GM12864 (cell line): ENCODE data around the gene STK32B.

Experiments
- DNase-seq: peaks from one replicate; pipeline ENCODE4 v3.0.0-alpha.2; 2011; ENCODE audit warnings: low read depth
- H3K4me3 ChIP-seq: 2 replicates; pipeline ENCODE4 v1.5.1; 2011; ENCODE audit warnings: mild to moderate bottlenecking, low read depth, low read length, control low read depth
- TF ChIP-seq, protein P1 (sequence below): IDR thresholded peaks from 2 replicates; pipeline ENCODE4 v1.5.1; 2011; ENCODE audit warnings: low read depth, mild to moderate bottlenecking, moderate library complexity, low read length, control low read depth, inconsistent platforms; ENCODE audit errors: missing control alignments

The STK32B gene

DNA sequence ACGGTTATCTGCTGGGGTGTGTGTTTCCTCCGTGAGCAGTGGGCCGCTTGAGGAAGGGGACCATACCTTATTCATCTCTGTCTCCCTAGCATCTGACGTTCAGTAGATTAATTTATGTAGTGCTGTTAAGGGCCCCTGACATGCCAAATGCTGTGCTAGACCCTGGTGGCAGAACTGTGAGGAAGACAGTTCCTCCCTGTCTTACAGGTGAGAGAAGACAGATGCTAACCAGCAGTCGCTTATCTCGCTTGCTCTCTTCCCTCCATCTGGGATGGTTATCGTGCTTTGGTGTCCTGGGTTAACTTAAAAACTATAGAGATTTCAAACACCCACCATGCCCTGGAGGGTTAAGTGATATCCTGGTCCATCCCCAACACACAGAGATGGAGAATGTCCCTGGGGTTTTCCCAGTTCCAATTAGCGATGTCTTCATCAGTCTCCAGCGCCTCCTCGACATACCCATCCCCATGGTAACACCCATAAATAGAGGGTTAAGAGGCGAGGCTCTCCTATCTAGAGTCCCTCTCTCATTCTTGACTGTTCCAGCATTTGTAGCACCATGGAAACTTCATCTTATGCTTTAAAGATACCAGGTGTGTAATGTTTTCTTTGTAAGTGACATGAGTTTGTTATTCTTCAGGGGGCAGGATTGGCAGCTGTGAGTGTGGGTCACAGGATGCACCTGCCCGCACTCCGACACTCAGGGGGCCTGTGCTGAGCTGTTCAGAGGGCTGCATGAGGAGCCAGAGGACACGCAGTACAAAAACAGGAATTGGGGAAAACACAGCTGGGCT, 135.2 kb downstream of the STK32B start:
- no peak overlapping the region for H3K4me3 ChIP-seq
- TF ChIP-seq, protein P1, sequence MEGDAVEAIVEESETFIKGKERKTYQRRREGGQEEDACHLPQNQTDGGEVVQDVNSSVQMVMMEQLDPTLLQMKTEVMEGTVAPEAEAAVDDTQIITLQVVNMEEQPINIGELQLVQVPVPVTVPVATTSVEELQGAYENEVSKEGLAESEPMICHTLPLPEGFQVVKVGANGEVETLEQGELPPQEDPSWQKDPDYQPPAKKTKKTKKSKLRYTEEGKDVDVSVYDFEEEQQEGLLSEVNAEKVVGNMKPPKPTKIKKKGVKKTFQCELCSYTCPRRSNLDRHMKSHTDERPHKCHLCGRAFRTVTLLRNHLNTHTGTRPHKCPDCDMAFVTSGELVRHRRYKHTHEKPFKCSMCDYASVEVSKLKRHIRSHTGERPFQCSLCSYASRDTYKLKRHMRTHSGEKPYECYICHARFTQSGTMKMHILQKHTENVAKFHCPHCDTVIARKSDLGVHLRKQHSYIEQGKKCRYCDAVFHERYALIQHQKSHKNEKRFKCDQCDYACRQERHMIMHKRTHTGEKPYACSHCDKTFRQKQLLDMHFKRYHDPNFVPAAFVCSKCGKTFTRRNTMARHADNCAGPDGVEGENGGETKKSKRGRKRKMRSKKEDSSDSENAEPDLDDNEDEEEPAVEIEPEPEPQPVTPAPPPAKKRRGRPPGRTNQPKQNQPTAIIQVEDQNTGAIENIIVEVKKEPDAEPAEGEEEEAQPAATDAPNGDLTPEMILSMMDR, result no peak
- no peak for DNase-seq

DNA sequence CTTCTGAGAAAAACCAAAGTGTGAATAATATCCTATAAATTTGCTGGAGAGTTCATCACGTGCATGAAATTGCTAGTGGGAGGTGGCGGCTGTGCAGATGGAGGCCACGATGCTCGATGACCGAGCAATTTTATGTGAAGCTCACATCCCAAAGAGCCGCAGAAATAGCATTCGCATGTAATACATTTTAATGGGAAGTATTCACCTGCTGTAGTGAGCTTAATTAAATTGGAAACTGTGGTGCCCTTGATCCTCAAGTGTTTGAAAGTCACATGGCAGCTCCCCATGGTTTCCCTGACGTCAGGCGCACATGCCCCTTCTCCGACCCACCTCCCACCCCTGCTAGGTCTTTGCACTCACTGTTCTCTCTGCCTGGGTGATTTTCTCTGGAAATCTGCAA, 136.8 kb downstream of the STK32B start:
- TF ChIP-seq, protein P1, result no peak
- no peak overlapping the region for H3K4me3 ChIP-seq
- no peak for DNase-seq

DNA sequence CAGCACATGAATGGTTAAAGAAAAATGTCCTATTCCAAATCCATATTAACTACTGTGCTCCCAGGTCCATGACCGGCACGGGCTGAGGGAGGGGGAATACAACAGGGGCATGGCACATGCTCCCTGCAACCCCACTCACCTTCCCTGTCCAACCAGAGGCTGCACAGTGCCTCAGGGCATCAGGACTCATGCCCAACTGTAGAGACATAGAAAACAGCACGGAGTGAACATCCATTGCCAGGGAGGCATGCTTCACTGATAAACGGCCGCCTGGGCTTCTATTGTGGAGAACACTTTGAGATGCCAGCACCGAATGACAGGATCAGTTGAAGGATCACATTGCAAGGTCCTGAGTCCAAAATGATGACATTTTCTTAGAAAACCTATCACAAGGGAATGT, 140.6 kb downstream of the STK32B start:
- DNase-seq, result no peak
- TF ChIP-seq, protein P1, result no peak
- H3K4me3 ChIP-seq, result no peak overlapping the region

DNA sequence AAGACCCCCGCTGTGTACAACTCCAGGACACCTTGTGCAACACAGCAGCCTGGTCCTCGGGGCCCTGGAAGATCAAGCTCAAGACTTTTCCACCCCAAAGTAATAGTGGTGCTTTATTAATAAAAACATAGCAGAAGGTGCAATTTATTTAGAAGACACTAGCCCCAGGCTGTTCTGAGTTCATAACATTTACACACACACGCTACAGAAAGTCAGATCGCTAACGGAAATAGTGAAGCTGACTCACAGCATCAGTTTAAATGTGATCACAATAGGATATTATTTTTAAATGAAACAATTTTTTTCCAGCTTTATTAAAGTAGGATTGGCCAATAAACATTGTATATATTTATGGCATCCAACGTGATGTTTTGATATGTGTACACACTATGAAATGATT, 141.0 kb downstream of the STK32B start:
- no peak for DNase-seq
- no peak overlapping the region for H3K4me3 ChIP-seq
- TF ChIP-seq, protein P1, result no peak

DNA sequence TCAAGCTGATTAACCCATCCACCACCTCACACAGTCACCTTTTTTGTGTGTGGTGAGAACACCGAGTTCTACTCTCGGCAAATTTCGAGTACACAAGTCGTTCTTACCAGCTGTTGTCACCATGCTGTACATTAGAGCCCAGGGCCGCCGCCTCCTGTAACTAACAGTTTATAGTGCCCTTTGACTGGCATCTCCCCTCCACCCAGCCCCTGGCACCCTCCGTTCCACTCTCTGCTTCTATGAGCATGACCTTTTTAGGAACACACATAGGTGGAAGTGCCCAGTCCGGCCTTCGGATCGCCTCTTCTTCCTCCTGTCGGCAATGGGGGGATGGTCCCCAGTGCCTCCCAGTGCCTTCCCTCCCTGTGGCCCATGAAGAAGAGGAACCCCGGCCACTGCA, 141.4 kb downstream of the STK32B start:
- TF ChIP-seq, protein P1, result no peak
- no peak overlapping the region for H3K4me3 ChIP-seq
- no peak for DNase-seq

DNA sequence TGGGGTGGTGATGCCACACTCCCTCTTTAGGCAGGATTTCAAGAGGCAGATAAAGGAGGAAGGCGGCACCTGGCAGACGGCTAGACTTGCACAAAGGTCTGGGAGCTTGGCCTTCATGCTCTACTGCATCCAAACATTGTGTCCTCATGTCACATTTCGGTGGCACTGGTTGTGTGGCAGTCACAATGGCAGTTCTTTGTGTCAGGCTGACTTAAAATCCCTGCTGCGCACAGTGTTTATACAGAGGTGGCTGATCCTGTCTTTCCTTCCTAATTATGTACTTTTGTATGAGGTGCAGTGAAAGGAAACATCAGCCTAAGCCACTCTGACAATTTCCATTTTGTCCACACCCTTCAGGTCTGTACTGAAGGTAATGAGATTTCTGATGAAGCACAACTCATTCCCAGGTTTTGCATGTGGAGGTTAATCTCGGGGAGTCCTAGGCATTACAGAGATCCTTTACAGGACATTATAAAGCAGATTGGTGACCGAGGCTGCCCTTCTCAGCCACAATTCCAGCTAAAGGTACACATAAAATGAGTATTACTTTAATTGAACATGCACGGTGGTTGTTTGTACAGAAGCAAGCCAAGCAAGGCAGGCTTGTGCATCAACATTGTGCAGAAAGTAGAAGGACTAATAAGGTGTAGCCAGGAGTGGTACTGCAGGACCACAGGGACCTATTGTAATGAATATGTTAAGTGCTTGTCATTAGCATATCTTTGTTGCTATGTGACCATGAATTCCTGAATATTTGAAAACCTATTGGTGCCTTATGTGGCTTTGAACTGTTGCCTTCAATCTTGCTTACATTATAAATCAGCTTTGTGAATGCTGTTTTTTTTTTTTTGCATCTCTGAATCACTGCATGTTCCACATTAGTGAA, 147.6 kb downstream of the STK32B start:
- TF ChIP-seq, protein P1, result no peak
- no peak for DNase-seq

DNA sequence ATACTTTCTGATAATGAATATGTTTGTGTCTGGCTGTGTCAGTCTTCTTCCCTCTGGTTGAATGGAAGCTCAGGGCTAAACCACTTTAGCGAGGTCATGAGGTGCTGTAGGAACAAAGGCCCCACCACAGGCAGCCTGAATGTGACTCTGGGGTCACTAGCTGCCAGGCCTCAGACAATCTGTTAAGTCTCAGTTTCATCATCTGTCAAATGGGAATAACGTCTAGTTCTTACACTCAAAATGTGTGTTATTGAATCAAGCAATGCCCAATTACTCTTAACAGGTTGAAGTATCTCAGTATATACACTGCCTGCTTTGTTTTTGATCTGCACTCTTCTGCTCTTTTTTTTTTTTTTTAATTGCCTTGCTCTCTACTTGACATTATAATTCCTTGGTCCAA, 148.6 kb downstream of the STK32B start:
- no peak for DNase-seq
- H3K4me3 ChIP-seq, result no peak overlapping the region
- TF ChIP-seq, protein P1, result no peak

More for the DNA sequence above, 147.6 kb downstream of the STK32B start:
- no peak overlapping the region for H3K4me3 ChIP-seq
